ENCODE measurements around the gene TACC3. TPM values are rescaled to one million over a fixed set of nuclear protein-coding genes. Genes with fewer than 3 reads are reported as not detected.

TACC3 gene
- total RNA-seq, 4 donors from 2014 or later: 8.6 to 15.0 (median 11.9) TPM

GRCh38 chr4:1793940-1794808 lies 72.9 kb downstream of the TACC3 start:
- no peak for DNase-seq (ENCODE audit: low spot score in 2 of 2)
- H3K4me3 ChIP-seq: peak overlapping the region; percentile 15 to 61 (median 40)
- peaks cover 0 to 47% of the 10 kb centered on the region in 2 donors for H3K27me3 ChIP-seq
- peak overlapping the region in 1 of 4 donors; percentile 65 for H3K27ac ChIP-seq
- TF ChIP-seq, protein P1, sequence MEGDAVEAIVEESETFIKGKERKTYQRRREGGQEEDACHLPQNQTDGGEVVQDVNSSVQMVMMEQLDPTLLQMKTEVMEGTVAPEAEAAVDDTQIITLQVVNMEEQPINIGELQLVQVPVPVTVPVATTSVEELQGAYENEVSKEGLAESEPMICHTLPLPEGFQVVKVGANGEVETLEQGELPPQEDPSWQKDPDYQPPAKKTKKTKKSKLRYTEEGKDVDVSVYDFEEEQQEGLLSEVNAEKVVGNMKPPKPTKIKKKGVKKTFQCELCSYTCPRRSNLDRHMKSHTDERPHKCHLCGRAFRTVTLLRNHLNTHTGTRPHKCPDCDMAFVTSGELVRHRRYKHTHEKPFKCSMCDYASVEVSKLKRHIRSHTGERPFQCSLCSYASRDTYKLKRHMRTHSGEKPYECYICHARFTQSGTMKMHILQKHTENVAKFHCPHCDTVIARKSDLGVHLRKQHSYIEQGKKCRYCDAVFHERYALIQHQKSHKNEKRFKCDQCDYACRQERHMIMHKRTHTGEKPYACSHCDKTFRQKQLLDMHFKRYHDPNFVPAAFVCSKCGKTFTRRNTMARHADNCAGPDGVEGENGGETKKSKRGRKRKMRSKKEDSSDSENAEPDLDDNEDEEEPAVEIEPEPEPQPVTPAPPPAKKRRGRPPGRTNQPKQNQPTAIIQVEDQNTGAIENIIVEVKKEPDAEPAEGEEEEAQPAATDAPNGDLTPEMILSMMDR (IDR thresholded peaks at IDR 0.05): no peak
- no peak for TF ChIP-seq EP300 (IDR thresholded peaks at IDR 0.05)
- TF ChIP-seq POLR2A (IDR thresholded peaks at IDR 0.05): no peak
- 2% methylated on average over 47 to 48 of the region's 101 CpGs for whole genome bisulfite sequencing, 2 donors
- H3K9me3 ChIP-seq: no peaks in the 10 kb centered on the region
- no peaks in the 10 kb centered on the region for H3K36me3 ChIP-seq
- peaks cover 0 to 27% (median 9%) of the 10 kb centered on the region in 4 donors for H3K4me1 ChIP-seq

Small RNAs within 50 kb of the gene (small RNA-seq; reads per million reads assigned to genes)
- not detected for gene RF00019

Other genes with a start within 250 kb of the TACC3 start
- gene FAM53A, start 37.2 kb upstream of the TACC3 start, total RNA-seq: 10 to 100 TPM in 2 of 4 donors, 1 to 10 TPM in 2; 6.1 to 33.7 (median 13.6) TPM
- gene SLBP, start 9.2 kb upstream of the TACC3 start, total RNA-seq: 10 to 100 TPM; 41.7 to 55.9 (median 53.5) TPM
- gene TMEM129, start 198 bp upstream of the TACC3 start, total RNA-seq: 10 to 100 TPM; 60.1 to 88.5 (median 82.2) TPM
- gene FGFR3, start 71.8 kb downstream of the TACC3 start, total RNA-seq: 10 to 100 TPM in 1 of 4 donors, 1 to 10 TPM in 3; 2.7 to 11.2 (median 5.1) TPM
- gene LETM1, start 134.6 kb downstream of the TACC3 start, total RNA-seq: 10 to 100 TPM; 53.5 to 85.5 (median 68.6) TPM
- 10 to 100 TPM; 27.2 to 45.6 (median 32.2) TPM for gene NSD2, start 149.9 kb downstream of the TACC3 start, total RNA-seq